Aorta (tissue), 5 donors: ENCODE measurements around the gene RSPO3. TPM values are rescaled to one million over a fixed set of nuclear protein-coding genes. Genes with fewer than 3 reads are reported as not detected.
A peak's percentile ranks its signal among the peaks of the same experiment; 100 is the strongest.

Experiments
- ATAC-seq: fragments of 200-7000 bp; cut with Tn5 transposase; one replicate; pipeline ENCODE4 v1.9.1; 2022; ENCODE audit warnings: moderate library complexity; ENCODE audit not compliant: low FRiP score
- DNase-seq, 2 donors: peaks; one replicate each; pipeline ENCODE4 v3.0.0-alpha.2; 2020
- H3K27ac ChIP-seq, 2 donors: one replicate each; pipeline ENCODE4 v1.5.1; 2013; ENCODE audit warnings: low read length in 2 of 2, mild to moderate bottlenecking in 2 of 2, moderate library complexity in 2 of 2, control low read depth in 1 of 2, inconsistent platforms in 1 of 2, low read depth in 1 of 2
- H3K27me3 ChIP-seq, 2 donors: one replicate each; pipeline ENCODE4 v1.6.1; 2013; ENCODE audit warnings: control low read depth in 1 of 2, low read length in 1 of 2, mild to moderate bottlenecking in 1 of 2, moderate library complexity in 1 of 2; ENCODE audit not compliant: insufficient read depth in 2 of 2, control insufficient read depth in 1 of 2
- H3K36me3 ChIP-seq, 2 donors: one replicate each; pipeline ENCODE4 v1.6.1; 2013; ENCODE audit warnings: control low read depth in 1 of 2, low read length in 1 of 2, mild to moderate bottlenecking in 1 of 2; ENCODE audit not compliant: insufficient read depth in 2 of 2, control insufficient read depth in 1 of 2
- H3K4me1 ChIP-seq, 2 donors: one replicate each; pipeline ENCODE4 v1.6.1; 2013; ENCODE audit warnings: low read length in 2 of 2, control low read depth in 1 of 2, mild to moderate bottlenecking in 1 of 2, moderate library complexity in 1 of 2; ENCODE audit not compliant: insufficient read depth in 2 of 2, control insufficient read depth in 1 of 2
- H3K4me3 ChIP-seq, 2 donors: one replicate each; pipeline ENCODE4 v1.5.1; 2013; ENCODE audit warnings: low read length in 2 of 2, control low read depth in 1 of 2, mild to moderate bottlenecking in 1 of 2
- H3K9me3 ChIP-seq: one replicate; pipeline ENCODE4 v1.6.1; 2013; ENCODE audit warnings: mild to moderate bottlenecking, low read length; ENCODE audit not compliant: control insufficient read depth
- WGBS, 2 donors: extraction: QIAGEN DNeasy Blood & Tissue Kit; methylation state at CpG; one replicate each; pipeline ENCODE4 v1.1.7; 2013; 5-methylcytosine and 5-hydroxymethylcytosine counted together
- intact Hi-C, 2 donors: fragments of 100-400 bp; cut with DNase I; formaldehyde crosslinking; loops; one replicate each; pipeline versions ENCODE4 v1.14.2 to v1.15.0; 2022
- long read RNA-seq, 2 donors: library from polyadenylated mRNA; unstranded; transcript quantifications; one replicate each; pipeline ENCODE4 v2.0.0, GENCODE V29; 2020 to 2021
- polyA plus RNA-seq, 2 donors: library from polyadenylated mRNA; stranded (reverse); fragments of 200-250 nt; gene quantifications; one replicate each; pipeline ENCODE4 v1.2.3, GENCODE V29; 2013
- total RNA-seq, 2 donors: library from RNA; stranded (reverse); fragmentation: NEBNext Ultra II Directional; extraction: Animal tissue kit (Norgen Biotek cat#: 25700); gene quantifications; one replicate each; pipeline ENCODE4 v1.2.1, GENCODE V29; 2021
- donor health status: healthy with polysubstance abuse.
- donor health status: Bipolar disorder and iron deficiency.
- donor health status: DM: no; HTN: no; CAD: no.
- donor health status: DM: no; HTN: no; CAD: no.
- donor health status: DM: yes; HTN: yes; CAD: no.

Gene RSPO3
- total RNA-seq = 10 to 100 TPM in 1 of 2 donors, 1 to 10 TPM in 1; 5.2 to 12.5 TPM
- under 1 TPM in 1 of 2 donors, not detected in 1; 0.38 TPM for polyA plus RNA-seq
- long read RNA-seq, donor 1, partial matches to known transcripts = 2 of 4 reads
- long read RNA-seq, donor 1, other reads (novel, unspliced or antisense) = 2 of 4 reads
- long read RNA-seq, donor 2, transcript RSPO3-201 (5 exons, 2,697 nt) = major isoform, 5 of 10 reads
- long read RNA-seq, donor 2, partial matches to known transcripts = 5 of 10 reads
- long read RNA-seq, donor 2, other reads (novel, unspliced or antisense) = 0 of 10 reads

- 1% methylated on average over 57 to 63 of the region's 63 CpGs for WGBS, 2 donors
- Histone ChIP-seq H3K4me3 (peak within 1 kb of the TSS; percentile 69), H3K9me3 (no peaks in the 10 kb centered on the region), H3K36me3 (no peaks in the 10 kb centered on the region), H3K4me1 (no peaks in the 10 kb centered on the region), H3K27me3 (no peaks in the 10 kb centered on the region), H3K27ac (no peak within 1 kb of the TSS)
- peak; percentile 36 for ATAC-seq
- intact Hi-C loops = no loop called here
- peak; percentile 43 to 78 for DNase-seq
Observed at GRCh38 chr6:127118298-127119101, at the start of gene RSPO3. RSPO3 (plus strand) TSS chr6:127118671; CDS start chr6:127119193, 522 bp downstream.

- intact Hi-C loops = no loop called here
- H3K36me3 ChIP-seq = no peaks in the 10 kb centered on the region
Observed at GRCh38 chr6:127069659-127070279, 48.7 kb upstream of the RSPO3 start.

GRCh38 chr6:127073222-127073621 is 45.2 kb upstream of the RSPO3 start:
- DNase-seq (no peak), ATAC-seq (no peak)
- WGBS, 2 donors = 54 to 58% methylated on average over 1 of the region's 1 CpG
- H3K4me1 ChIP-seq = no peaks in the 10 kb centered on the region
- intact Hi-C loops = no loop called here
- H3K4me3 ChIP-seq = no peak overlapping the region
- no peaks in the 10 kb centered on the region for H3K36me3 ChIP-seq
- H3K27ac ChIP-seq = no peak overlapping the region
- H3K9me3 ChIP-seq = no peaks in the 10 kb centered on the region
- no peaks in the 10 kb centered on the region for H3K27me3 ChIP-seq

More at GRCh38 chr6:127069659-127070279, 48.7 kb upstream of the RSPO3 start:
- Histone ChIP-seq H3K27me3 (no peaks in the 10 kb centered on the region), H3K27ac (no peak overlapping the region), H3K4me3 (no peak overlapping the region), H3K9me3 (no peaks in the 10 kb centered on the region), H3K4me1 (no peaks in the 10 kb centered on the region)
- DNase-seq = no peak
- peak; percentile 73 for ATAC-seq
- WGBS, 2 donors = 56% methylated on average over 3 of the region's 3 CpGs

- Histone ChIP-seq H3K27me3 (no peaks in the 10 kb centered on the region), H3K4me1 (no peaks in the 10 kb centered on the region), H3K27ac (no peak overlapping the region), H3K4me3 (no peak overlapping the region), H3K36me3 (no peaks in the 10 kb centered on the region), H3K9me3 (no peaks in the 10 kb centered on the region)
- DNase-seq = no peak
- ATAC-seq = no peak
- intact Hi-C loops = no loop called here
- WGBS, 2 donors = 3% methylated on average over 4 of the region's 4 CpGs
Observed at GRCh38 chr6:127076466-127076865, 42.0 kb upstream of the RSPO3 start.

- ATAC-seq (no peak), DNase-seq (no peak)
- WGBS, 2 donors = 83 to 87% methylated on average over 2 of the region's 2 CpGs
- Histone ChIP-seq H3K9me3 (no peaks in the 10 kb centered on the region), H3K27ac (no peak overlapping the region), H3K27me3 (no peaks in the 10 kb centered on the region), H3K36me3 (no peaks in the 10 kb centered on the region), H3K4me1 (no peaks in the 10 kb centered on the region), H3K4me3 (no peak overlapping the region)
- intact Hi-C loops = no loop called here
Observed at GRCh38 chr6:127077886-127078285, 40.6 kb upstream of the RSPO3 start.

GRCh38 chr6:127078669-127079068 is 39.8 kb upstream of the RSPO3 start:
- no peaks in the 10 kb centered on the region for H3K9me3 ChIP-seq
- no peaks in the 10 kb centered on the region for H3K4me1 ChIP-seq
- WGBS, 2 donors = 94 to 96% methylated on average over 5 of the region's 5 CpGs
- no peak for ATAC-seq
- H3K36me3 ChIP-seq = no peaks in the 10 kb centered on the region
- no peaks in the 10 kb centered on the region for H3K27me3 ChIP-seq
- no peak overlapping the region for H3K4me3 ChIP-seq
- DNase-seq = no peak
- H3K27ac ChIP-seq = no peak overlapping the region
- intact Hi-C loops = no loop called here

GRCh38 chr6:127079681-127080080 is 38.8 kb upstream of the RSPO3 start:
- Histone ChIP-seq H3K4me1 (no peaks in the 10 kb centered on the region), H3K27me3 (no peaks in the 10 kb centered on the region), H3K27ac (no peak overlapping the region), H3K9me3 (no peaks in the 10 kb centered on the region), H3K36me3 (no peaks in the 10 kb centered on the region), H3K4me3 (no peak overlapping the region)
- intact Hi-C loops = no loop called here
- DNase-seq (no peak), ATAC-seq (no peak)

- intact Hi-C loops = no loop called here
- Histone ChIP-seq H3K36me3 (no peaks in the 10 kb centered on the region), H3K27me3 (no peaks in the 10 kb centered on the region), H3K9me3 (no peaks in the 10 kb centered on the region), H3K4me1 (no peaks in the 10 kb centered on the region), H3K27ac (no peak overlapping the region), H3K4me3 (no peak overlapping the region)
- ATAC-seq (no peak), DNase-seq (no peak)
- WGBS, 2 donors = 45 to 46% methylated on average over 3 of the region's 3 CpGs
Observed at GRCh38 chr6:127080081-127080480, 38.4 kb upstream of the RSPO3 start.
